ENCODE measurements around the gene DAPK1. TPM values are rescaled to one million over a fixed set of nuclear protein-coding genes. Genes with fewer than 3 reads are reported as not detected.

DAPK1 gene
- total and polyA plus RNA-seq, 2 donors (not counting 3 experiments of a cell fraction or from before 2014, with no cell fraction given), result 58.9 to 119 TPM

GRCh38 chr9:87534957-87535356, 37.3 kb downstream of the DAPK1 start:
- Histone ChIP-seq H3K9me1 (replicated peaks; ENCODE audit: control insufficient read depth, extremely low read depth, insufficient read depth, low read length) (no peaks in the 10 kb centered on the region), H2AFZ (ENCODE audit: low read depth, low read length) (no peak overlapping the region), H3K9ac (replicated peaks; ENCODE audit: extremely low read depth, insufficient read depth, low read length) (no peak overlapping the region), H3K36me3 (ENCODE audit: control insufficient read depth in 2 of 2, extremely low read depth in 1 of 2, insufficient read depth in 2 of 2, low read length in 2 of 2) (no peaks in the 10 kb centered on the region), H3K4me2 (ENCODE audit: insufficient read depth, low read length) (no peak overlapping the region), H3K27me3 (ENCODE audit: control insufficient read depth in 2 of 2, insufficient read depth in 2 of 2, low read length in 2 of 2) (no peaks in the 10 kb centered on the region), H3K27ac (ENCODE audit: insufficient read depth, low read depth, low read length) (no peak overlapping the region), H3K4me3 (replicated peaks in 1 of 3; ENCODE audit: insufficient read depth in 1 of 3, low read depth in 1 of 3, low read length in 3 of 3) (no peak overlapping the region), H4K20me1 (replicated peaks; ENCODE audit: control insufficient read depth, extremely low read depth, insufficient read depth, low read length) (peaks cover 6% of the 10 kb centered on the region), H3K4me1 (ENCODE audit: control insufficient read depth, extremely low read depth, insufficient read depth, low read length) (peaks cover 3% of the 10 kb centered on the region), H3K79me2 (ENCODE audit: control insufficient read depth, insufficient read depth, low read length) (peaks cover 5% of the 10 kb centered on the region), H3K9me3 (replicated peaks; ENCODE audit: control insufficient read depth, insufficient read depth, low read length) (no peaks in the 10 kb centered on the region)
- POLR2A ChIA-PET, result no interaction called here
- no peak for DNase-seq (ENCODE audit: low read depth, low spot score)
- CTCF ChIA-PET, result no interaction called here
- intact Hi-C loops (cut with micrococcal nuclease), result no loop called here
- no peak for FAIRE-seq
- BruUV-seq (replicated peaks), result no TSS peak
- TF ChIP-seq FOS (IDR thresholded peaks at IDR 0.05; ENCODE audit: borderline replicate concordance, insufficient read depth, low read length) (no peak), GATA2 (IDR thresholded peaks at IDR 0.05; ENCODE audit: insufficient read depth, insufficient read length, low read depth, low read length) (no peak), POLR2A (IDR thresholded peaks at IDR 0.05; ENCODE audit: low read depth, low read length) (no peak), CTCF (IDR thresholded peaks at IDR 0.05; ENCODE audit: extremely low read depth in 1 of 2, insufficient read depth in 1 of 2, low read depth in 1 of 2, low read length in 2 of 2) (no peak), MYC (IDR thresholded peaks at IDR 0.05; ENCODE audit: low read depth, low read length) (no peak), EZH2 (IDR thresholded peaks at IDR 0.05; ENCODE audit: borderline replicate concordance, low read depth, low read length, severe bottlenecking) (no peak), JUN (IDR thresholded peaks at IDR 0.05; ENCODE audit: borderline replicate concordance, insufficient read depth, insufficient read length, low read depth) (no peak), MAX (IDR thresholded peaks at IDR 0.05; ENCODE audit: insufficient read depth, insufficient read length) (no peak), POLR2AphosphoS5 (IDR thresholded peaks at IDR 0.05; ENCODE audit: insufficient read depth, low read depth, low read length) (no peak)
- dilution Hi-C loops (cut with MboI; ENCODE audit: extremely low pct_ligation_motif_present, low sequenced_read_pairs), result no loop called here
